PC-9 (cell line): ENCODE measurements around the gene PACRG. TPM values are rescaled to one million over a fixed set of nuclear protein-coding genes. Genes with fewer than 3 reads are reported as not detected.

Source experiments
- BruUV-seq: library from RNA; stranded (reverse); fragments of 400-500 nt; replicated peaks from 2 replicates; lab custom pipeline; 2021; lab: Mats Ljungman, UMichigan
- CTCF ChIA-PET: fragments of 300-600 bp; sonication (Branson Sonifier 250); formaldehyde crosslinking; loops from one replicate; lab custom pipeline; 2022; ENCODE audit warnings: antibody characterized with exemption; lab: Charles Lee
- POLR2A ChIA-PET: fragments of 300-600 bp; sonication (Branson Sonifier 250); formaldehyde crosslinking; loops from one replicate; lab custom pipeline; 2022; ENCODE audit warnings: antibody characterized with exemption; ENCODE audit not compliant: unreplicated experiment; lab: Charles Lee
- DNase-seq, 2 experiments: peaks; one replicate each; pipeline versions ENCODE4 v3.0.0 to v3.0.0-alpha.2; 2015 to 2022; ENCODE audit warnings: mixed read lengths in 1 of 2
- H2AFZ ChIP-seq: fragments of 200-600 bp; sonication (generic); 2 replicates; pipeline ENCODE4 v1.8.1; 2017; ENCODE audit warnings: antibody characterized with exemption
- H3F3A ChIP-seq: fragments of 200-600 bp; sonication (generic); 2 replicates; pipeline ENCODE4 v1.8.1; 2017; ENCODE audit warnings: antibody characterized with exemption, mild to moderate bottlenecking, low read depth; ENCODE audit not compliant: insufficient read depth
- H3K27ac ChIP-seq: fragments of 200-600 bp; sonication (generic); 2 replicates; pipeline ENCODE4 v1.6.1; 2016; ENCODE audit warnings: mixed run types
- H3K27me3 ChIP-seq: fragments of 200-600 bp; sonication (generic); 2 replicates; pipeline ENCODE4 v1.6.1; 2016; ENCODE audit warnings: low read depth, mixed run types; ENCODE audit not compliant: insufficient read depth
- H3K36me3 ChIP-seq: fragments of 200-600 bp; sonication (generic); 2 replicates; pipeline ENCODE4 v1.6.1; 2016; ENCODE audit warnings: low read depth, mixed run types
- H3K4me1 ChIP-seq: fragments of 200-600 bp; sonication (generic); replicated peaks from 2 replicates; pipeline ENCODE4 v1.6.1; 2016; ENCODE audit warnings: mixed run types; ENCODE audit not compliant: insufficient read depth
- H3K4me2 ChIP-seq: fragments of 200-600 bp; sonication (generic); 2 replicates; pipeline ENCODE4 v1.6.1; 2017; ENCODE audit warnings: mixed run types
- H3K4me3 ChIP-seq: fragments of 200-600 bp; sonication (generic); 2 replicates; pipeline ENCODE4 v1.6.1; 2016; ENCODE audit warnings: mixed run types
- H3K79me2 ChIP-seq: fragments of 200-600 bp; sonication (generic); 2 replicates; pipeline ENCODE4 v1.6.1; 2017; ENCODE audit warnings: low read depth, mixed run types
- H3K9me2 ChIP-seq: fragments of 200-600 bp; sonication (generic); 2 replicates; pipeline ENCODE4 v1.8.1; 2017; ENCODE audit warnings: mild to moderate bottlenecking; ENCODE audit not compliant: insufficient read depth
- H3K9me3 ChIP-seq: fragments of 200-600 bp; sonication (generic); 2 replicates; pipeline ENCODE4 v1.8.1; 2016; ENCODE audit warnings: low read depth; ENCODE audit not compliant: insufficient read depth
- H4K20me1 ChIP-seq: fragments of 200-600 bp; sonication (generic); 2 replicates; pipeline ENCODE4 v1.8.1; 2017; ENCODE audit not compliant: insufficient read depth
- EZH2 ChIP-seq: fragments of 200-600 bp; sonication (generic); IDR thresholded peaks from 2 replicates; pipeline ENCODE4 v1.8.0; 2017; ENCODE audit warnings: antibody characterized with exemption, low read depth
- intact Hi-C: fragments of 100-400 bp; cut with micrococcal nuclease; formaldehyde crosslinking; loops from one replicate; pipeline ENCODE4 v1.10.0; 2022; ENCODE audit not compliant: unreplicated experiment
- total RNA-seq: library from RNA; stranded (reverse); gene quantifications from 2 replicates; pipeline ENCODE4 v1.2.3, GENCODE V29; 2021
- TF ChIP-seq, protein P1 (sequence below): fragments of 200-600 bp; sonication (generic); conservative IDR thresholded peaks from 2 replicates; pipeline ENCODE4 v1.6.1; 2017; ENCODE audit warnings: mixed run types, antibody characterized with exemption, mild to moderate bottlenecking, moderate library complexity

PACRG gene
- total RNA-seq, 1 experiment from 2014 or later: not detected

DNA sequence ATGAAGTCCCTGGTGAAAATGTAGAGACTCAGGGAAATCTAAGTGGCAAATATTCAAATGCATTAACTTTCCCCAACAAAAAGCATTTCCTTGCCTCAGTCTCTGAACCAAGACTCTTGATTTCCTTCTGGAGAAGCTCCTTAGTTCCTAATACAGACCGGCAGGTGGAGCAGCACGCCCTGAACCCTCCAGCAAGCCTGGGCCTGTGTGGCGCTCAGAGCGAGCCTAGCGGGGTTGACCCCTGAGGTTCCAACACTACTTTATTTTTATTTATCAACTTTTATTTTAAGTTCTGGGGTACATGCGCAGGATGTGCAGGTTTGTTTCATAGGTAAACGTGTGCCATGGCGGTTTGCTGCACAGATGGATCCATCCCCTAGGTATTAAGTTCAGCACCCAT, 50.8 kb downstream of the PACRG start:
- POLR2A ChIA-PET: no interaction called here
- H3K36me3 ChIP-seq: no peaks in the 10 kb centered on the region
- H3K4me3 ChIP-seq: no peak overlapping the region
- no peaks in the 10 kb centered on the region for H3F3A ChIP-seq
- H3K4me1 ChIP-seq: no peaks in the 10 kb centered on the region
- H2AFZ ChIP-seq: no peak overlapping the region
- no peaks in the 10 kb centered on the region for H3K9me3 ChIP-seq
- no peaks in the 10 kb centered on the region; the same call in 1 of the 2 replicates for H4K20me1 ChIP-seq
- H3K27me3 ChIP-seq: peaks cover 13% of the 10 kb centered on the region; the same call in 1 of the 2 replicates
- no peak for DNase-seq
- BruUV-seq: no TSS peak
- CTCF ChIA-PET: no interaction called here
- intact Hi-C loops: no loop called here
- no peaks in the 10 kb centered on the region for H3K79me2 ChIP-seq
- H3K9me2 ChIP-seq: no peaks in the 10 kb centered on the region
- no peak overlapping the region for H3K4me2 ChIP-seq
- no peak for TF ChIP-seq EZH2
- TF ChIP-seq, protein P1, sequence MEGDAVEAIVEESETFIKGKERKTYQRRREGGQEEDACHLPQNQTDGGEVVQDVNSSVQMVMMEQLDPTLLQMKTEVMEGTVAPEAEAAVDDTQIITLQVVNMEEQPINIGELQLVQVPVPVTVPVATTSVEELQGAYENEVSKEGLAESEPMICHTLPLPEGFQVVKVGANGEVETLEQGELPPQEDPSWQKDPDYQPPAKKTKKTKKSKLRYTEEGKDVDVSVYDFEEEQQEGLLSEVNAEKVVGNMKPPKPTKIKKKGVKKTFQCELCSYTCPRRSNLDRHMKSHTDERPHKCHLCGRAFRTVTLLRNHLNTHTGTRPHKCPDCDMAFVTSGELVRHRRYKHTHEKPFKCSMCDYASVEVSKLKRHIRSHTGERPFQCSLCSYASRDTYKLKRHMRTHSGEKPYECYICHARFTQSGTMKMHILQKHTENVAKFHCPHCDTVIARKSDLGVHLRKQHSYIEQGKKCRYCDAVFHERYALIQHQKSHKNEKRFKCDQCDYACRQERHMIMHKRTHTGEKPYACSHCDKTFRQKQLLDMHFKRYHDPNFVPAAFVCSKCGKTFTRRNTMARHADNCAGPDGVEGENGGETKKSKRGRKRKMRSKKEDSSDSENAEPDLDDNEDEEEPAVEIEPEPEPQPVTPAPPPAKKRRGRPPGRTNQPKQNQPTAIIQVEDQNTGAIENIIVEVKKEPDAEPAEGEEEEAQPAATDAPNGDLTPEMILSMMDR: peak; percentile 44; the same call in 1 of the 2 replicates
- no peak overlapping the region for H3K27ac ChIP-seq

DNA sequence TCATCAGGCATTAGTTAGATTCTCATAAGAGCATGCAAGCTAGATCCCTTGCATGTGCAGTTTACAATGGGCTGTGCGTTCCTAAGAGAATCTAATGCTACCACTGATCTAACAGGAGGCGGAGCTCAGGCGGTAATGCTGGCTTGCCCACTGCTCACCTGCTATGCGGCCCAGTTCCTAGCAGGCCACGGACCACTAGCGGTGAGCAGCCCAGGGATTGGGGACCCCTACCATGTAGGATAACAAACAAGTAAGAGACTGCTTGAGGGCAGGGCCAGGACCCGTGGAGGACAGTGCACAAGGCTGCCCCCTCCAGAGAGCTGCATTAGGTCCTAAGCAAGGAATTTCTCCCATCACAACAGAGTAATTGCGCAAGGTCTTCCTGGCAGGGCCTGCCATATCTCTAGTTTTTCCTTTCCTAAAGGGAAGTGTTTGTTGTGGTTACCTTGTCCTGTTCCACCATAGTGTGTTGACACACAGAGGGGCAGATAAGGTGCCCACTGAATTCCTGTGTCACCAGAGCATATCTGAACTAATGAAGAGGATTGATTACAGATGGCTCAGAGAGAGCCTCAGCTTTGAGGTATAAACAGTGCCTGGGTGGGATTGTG, 58.0 kb downstream of the PACRG start:
- no peaks in the 10 kb centered on the region for H3F3A ChIP-seq
- H3K36me3 ChIP-seq: no peaks in the 10 kb centered on the region
- CTCF ChIA-PET: no interaction called here
- no peaks in the 10 kb centered on the region for H3K79me2 ChIP-seq
- no peaks in the 10 kb centered on the region for H3K9me2 ChIP-seq
- no peaks in the 10 kb centered on the region for H4K20me1 ChIP-seq
- no peak overlapping the region for H2AFZ ChIP-seq
- no peaks in the 10 kb centered on the region for H3K9me3 ChIP-seq
- TF ChIP-seq, protein P1: no peak
- TF ChIP-seq EZH2: no peak
- H3K27me3 ChIP-seq: 0 out of 2 replicates have a peak, but pooled peaks cover 5% of the 10 kb centered on the region
- H3K27ac ChIP-seq: no peak overlapping the region
- POLR2A ChIA-PET: no interaction called here
- no peak for DNase-seq
- H3K4me3 ChIP-seq: no peak overlapping the region
- intact Hi-C loops: no loop called here
- H3K4me2 ChIP-seq: no peak overlapping the region
- BruUV-seq: no TSS peak
- H3K4me1 ChIP-seq: no peaks in the 10 kb centered on the region

DNA sequence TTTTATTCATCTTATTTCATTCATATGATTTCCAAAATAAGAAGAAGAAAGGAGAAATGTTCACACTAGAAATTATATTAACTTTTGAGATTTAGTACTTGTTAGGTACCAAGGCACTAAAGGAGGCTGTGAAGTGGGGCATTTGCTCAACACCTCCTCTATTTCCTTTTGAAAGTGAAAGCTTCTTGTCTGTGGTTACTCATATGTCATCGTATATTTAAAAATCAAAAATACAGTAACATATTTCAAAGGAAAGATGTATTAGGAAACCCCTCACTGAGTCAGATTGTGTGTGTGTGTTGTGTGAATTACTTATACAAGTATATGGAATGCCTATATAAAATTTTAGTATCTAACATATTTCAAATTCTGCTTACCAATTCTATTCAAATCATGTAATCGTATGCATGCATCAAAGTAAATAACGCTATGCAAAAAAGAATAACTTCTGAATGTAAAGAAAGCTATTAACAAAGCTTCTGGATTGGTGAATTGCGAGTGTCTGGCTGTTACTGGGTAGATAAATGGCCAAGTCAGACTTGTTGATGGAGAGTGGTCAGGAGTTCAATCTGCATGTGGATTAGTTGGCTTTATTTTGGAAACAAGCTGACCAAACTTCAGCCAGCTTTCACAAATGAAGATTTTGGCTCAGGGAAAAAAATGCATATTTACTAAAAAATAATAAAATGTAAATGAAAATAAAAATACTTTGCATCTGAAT, 70.9 kb downstream of the PACRG start:
- no peak for TF ChIP-seq EZH2
- TF ChIP-seq, protein P1: no peak

More for the DNA sequence above, 70.9 kb downstream of the PACRG start:
- Histone ChIP-seq H3K27me3 (no peaks in the 10 kb centered on the region), H3K4me2 (no peak overlapping the region), H3F3A (no peaks in the 10 kb centered on the region), H2AFZ (no peak overlapping the region), H3K9me3 (no peaks in the 10 kb centered on the region), H3K36me3 (no peaks in the 10 kb centered on the region), H3K4me1 (no peaks in the 10 kb centered on the region), H4K20me1 (no peaks in the 10 kb centered on the region), H3K79me2 (no peaks in the 10 kb centered on the region), H3K4me3 (no peak overlapping the region), H3K27ac (no peak overlapping the region), H3K9me2 (no peaks in the 10 kb centered on the region)
- DNase-seq: no peak
- ChIA-PET POLR2A (no interaction called here), CTCF (no interaction called here)
- no TSS peak for BruUV-seq
- intact Hi-C loops: no loop called here
